Stimulated activated CD8-positive, alpha-beta memory T cell treated with anti-CD3 and anti-CD28 coated beads, Interleukin-2, amount 100 ng/mL, for 48 hours (primary cell): ENCODE measurements around the gene GCNA.
A peak's percentile ranks its signal among the peaks of the same experiment; 100 is the strongest.
"Not testable (repeated sequence)": the region's sequence is repeated elsewhere in the genome, so short reads cannot be mapped to it uniquely, and the experiment has no call there.

Experiments used
- DNase-seq, 2 donors: peaks; one replicate each; pipeline ENCODE4 v3.0.0-alpha.2; 2020; ENCODE audit warnings: low read depth in 2 of 2

The GCNA gene

GRCh38 chrX:71638409-71638808 lies 60.2 kb downstream of the GCNA start:
- no peak for DNase-seq

- no peak for DNase-seq
These were observed 61.8 kb downstream of the GCNA start for GRCh38 chrX:71640002-71640401.

GRCh38 chrX:71644406-71644805 lies 66.2 kb downstream of the GCNA start:
- DNase-seq = not testable (repeated sequence)

- DNase-seq = no peak
These were observed 72.2 kb downstream of the GCNA start for GRCh38 chrX:71650333-71650969.

- DNase-seq = peak in 1 of 2 donors; percentile 20
These were observed 74.2 kb downstream of the GCNA start for GRCh38 chrX:71652405-71652804.

GRCh38 chrX:71653344-71653743 lies 75.1 kb downstream of the GCNA start:
- DNase-seq = no peak

- no peak for DNase-seq
These were observed 79.0 kb downstream of the GCNA start for GRCh38 chrX:71657267-71657666.

GRCh38 chrX:71659342-71659741 lies 81.1 kb downstream of the GCNA start:
- no peak for DNase-seq

- no peak for DNase-seq
These were observed 81.7 kb downstream of the GCNA start for GRCh38 chrX:71659959-71660358.

GRCh38 chrX:71660562-71661416 lies 82.6 kb downstream of the GCNA start:
- no peak for DNase-seq

- no peak for DNase-seq
These were observed 83.7 kb downstream of the GCNA start for GRCh38 chrX:71661919-71662318.

GRCh38 chrX:71662654-71663053 lies 84.4 kb downstream of the GCNA start:
- not testable (repeated sequence) for DNase-seq
